Trophoblast cell (in vitro differentiated cells and primary cell): ENCODE data around the gene TPRG1.

Experiments used
- DNase-seq, 2 donors: peaks; one replicate each; pipeline ENCODE4 v3.0.0-alpha.2; 2016
- H2AFZ ChIP-seq: 2 replicates; pipeline ENCODE4 v1.6.1; 2013; ENCODE audit warnings: low read length, moderate library complexity, mild to moderate bottlenecking; ENCODE audit not compliant: insufficient read depth, poor library complexity
- H2AK5ac ChIP-seq: 2 replicates; pipeline ENCODE4 v1.6.1; 2013; ENCODE audit warnings: mild to moderate bottlenecking, low read length
- H2BK120ac ChIP-seq: 2 replicates; pipeline ENCODE4 v1.6.1; 2013; ENCODE audit warnings: low read length, mild to moderate bottlenecking, moderate library complexity; ENCODE audit not compliant: insufficient read depth, poor library complexity
- H2BK12ac ChIP-seq: 2 replicates; pipeline ENCODE4 v1.6.1; 2013; ENCODE audit warnings: mild to moderate bottlenecking, low read length, moderate library complexity
- H2BK5ac ChIP-seq: 2 replicates; pipeline ENCODE4 v1.6.1; 2013; ENCODE audit warnings: low read length, low read depth, moderate library complexity, mild to moderate bottlenecking; ENCODE audit not compliant: poor library complexity
- H3K14ac ChIP-seq: 2 replicates; pipeline ENCODE4 v1.6.1; 2013; ENCODE audit warnings: mild to moderate bottlenecking, low read length
- H3K18ac ChIP-seq: 2 replicates; pipeline ENCODE4 v1.6.1; 2013; ENCODE audit warnings: mild to moderate bottlenecking, low read length
- H3K23ac ChIP-seq: 2 replicates; pipeline ENCODE4 v1.6.1; 2013; ENCODE audit warnings: low read length
- H3K27ac ChIP-seq: 2 replicates; pipeline ENCODE4 v1.5.1; 2013; ENCODE audit warnings: low read depth, mild to moderate bottlenecking, inconsistent platforms, low read length, moderate library complexity
- H3K27me3 ChIP-seq: 2 replicates; pipeline ENCODE4 v1.6.1; 2013; ENCODE audit warnings: inconsistent platforms, mild to moderate bottlenecking, low read length, moderate library complexity; ENCODE audit not compliant: insufficient read depth
- H3K36me3 ChIP-seq, 2 experiments: 1 replicate in 1 of 2; 2 replicates in 1 of 2; pipeline ENCODE4 v1.6.1; 2013; ENCODE audit warnings: low read length in 2 of 2, mild to moderate bottlenecking in 2 of 2, moderate library complexity in 1 of 2; ENCODE audit not compliant: insufficient read depth in 2 of 2, control insufficient read depth in 1 of 2
- H3K4ac ChIP-seq: 2 replicates; pipeline ENCODE4 v1.6.1; 2013; ENCODE audit warnings: low read depth, mild to moderate bottlenecking, low read length, moderate library complexity
- H3K4me1 ChIP-seq, 2 experiments: 1 replicate in 1 of 2; 2 replicates in 1 of 2; pipeline ENCODE4 v1.6.1; 2013; ENCODE audit warnings: low read length in 2 of 2, mild to moderate bottlenecking in 2 of 2, moderate library complexity in 1 of 2; ENCODE audit not compliant: insufficient read depth in 2 of 2, control insufficient read depth in 1 of 2
- H3K4me2 ChIP-seq: 2 replicates; pipeline ENCODE4 v1.6.1; 2013; ENCODE audit warnings: inconsistent platforms, mild to moderate bottlenecking, low read length, moderate library complexity
- H3K4me3 ChIP-seq: 2 replicates; pipeline ENCODE4 v1.5.1; 2013; ENCODE audit warnings: mild to moderate bottlenecking, low read depth, low read length, inconsistent platforms
- H3K79me1 ChIP-seq: one replicate; pipeline ENCODE4 v1.6.1; 2013; ENCODE audit warnings: low read length
- H3K79me2 ChIP-seq: 2 replicates; pipeline ENCODE4 v1.6.1; 2013; ENCODE audit warnings: low read length, mild to moderate bottlenecking; ENCODE audit not compliant: control insufficient read depth, insufficient read depth, poor library complexity
- H3K9ac ChIP-seq: 2 replicates; pipeline ENCODE4 v1.6.1; 2013; ENCODE audit warnings: mild to moderate bottlenecking, low read length
- H3K9me3 ChIP-seq: 2 replicates; pipeline ENCODE4 v1.6.1; 2013; ENCODE audit warnings: low read depth, mild to moderate bottlenecking, control low read depth, inconsistent platforms, low read length; ENCODE audit not compliant: insufficient read depth
- H4K12ac ChIP-seq: 2 replicates; pipeline ENCODE4 v1.6.1; 2013; ENCODE audit warnings: low read depth, mild to moderate bottlenecking, low read length, moderate library complexity
- H4K8ac ChIP-seq: 2 replicates; pipeline ENCODE4 v1.6.1; 2013; ENCODE audit warnings: low read depth, mild to moderate bottlenecking, low read length, moderate library complexity
- H4K91ac ChIP-seq: one replicate; pipeline ENCODE4 v1.6.1; 2013; ENCODE audit warnings: low read depth, mild to moderate bottlenecking, low read length, moderate library complexity
- WGBS: extraction: QIAGEN DNeasy Blood & Tissue Kit; methylation state at CpG from one replicate; pipeline ENCODE4 v1.1.7; 2013; ENCODE audit warnings: missing lambda C conversion rate; ENCODE audit not compliant: insufficient read length, insufficient coverage; ENCODE audit errors: extremely low coverage; 5-methylcytosine and 5-hydroxymethylcytosine counted together

TPRG1 gene

DNA sequence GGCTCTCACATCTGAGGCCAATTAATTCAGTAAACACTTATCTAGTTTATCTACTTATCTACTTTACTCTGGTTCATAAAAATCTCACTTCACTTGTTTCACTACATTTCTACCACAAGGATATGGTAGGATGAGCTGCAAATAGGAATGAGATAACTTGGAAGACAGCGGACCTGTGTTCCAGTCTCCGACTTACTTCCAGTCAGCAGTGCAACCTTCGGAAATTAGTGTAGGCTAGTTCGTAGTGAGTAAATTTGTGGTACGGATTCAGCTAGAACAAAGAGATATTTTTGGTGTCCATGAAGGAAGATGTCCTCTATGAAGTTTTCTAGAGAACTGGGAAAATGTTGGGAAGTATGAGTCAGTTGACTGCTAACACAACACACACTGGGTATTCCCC lies 66.3 kb downstream of the TPRG1 start:
- no peak overlapping the region for H3K23ac ChIP-seq
- H4K12ac ChIP-seq, result no peak overlapping the region
- DNase-seq, result peak; percentile 50 to 82
- H3K4me1 ChIP-seq, result no peaks in the 10 kb centered on the region
- H2BK5ac ChIP-seq, result no peak overlapping the region
- no peaks in the 10 kb centered on the region for H3K79me2 ChIP-seq
- no peaks in the 10 kb centered on the region for H3K27me3 ChIP-seq
- H3K9me3 ChIP-seq, result no peaks in the 10 kb centered on the region
- H2BK120ac ChIP-seq, result no peak overlapping the region
- H3K36me3 ChIP-seq, result no peaks in the 10 kb centered on the region
- H4K91ac ChIP-seq, result no peak overlapping the region
- H3K18ac ChIP-seq, result no peak overlapping the region
- no peak overlapping the region for H2AK5ac ChIP-seq
- no peak overlapping the region for H3K4me3 ChIP-seq
- no peak overlapping the region for H2BK12ac ChIP-seq
- H3K9ac ChIP-seq, result no peak overlapping the region
- H3K14ac ChIP-seq, result no peak overlapping the region
- H4K8ac ChIP-seq, result no peak overlapping the region
- no peak overlapping the region for H3K27ac ChIP-seq
- WGBS, result no CpG with 5 or more reads among the region's 5 CpGs
- no peak overlapping the region for H3K4ac ChIP-seq
- no peak overlapping the region for H2AFZ ChIP-seq
- no peak overlapping the region for H3K4me2 ChIP-seq
- H3K79me1 ChIP-seq, result no peaks in the 10 kb centered on the region

GRCh38 chr3:189239616-189240015 lies 67.8 kb downstream of the TPRG1 start:
- no peak overlapping the region for H3K4me2 ChIP-seq
- H2AK5ac ChIP-seq, result no peak overlapping the region
- H4K91ac ChIP-seq, result no peak overlapping the region
- no peak overlapping the region for H2AFZ ChIP-seq
- no peaks in the 10 kb centered on the region for H3K4me1 ChIP-seq
- no peaks in the 10 kb centered on the region for H3K36me3 ChIP-seq
- H4K12ac ChIP-seq, result no peak overlapping the region
- no peak overlapping the region for H2BK5ac ChIP-seq
- no peak overlapping the region for H3K27ac ChIP-seq
- no peak overlapping the region for H2BK120ac ChIP-seq
- H3K18ac ChIP-seq, result no peak overlapping the region
- no peaks in the 10 kb centered on the region for H3K79me2 ChIP-seq
- no peak overlapping the region for H3K4ac ChIP-seq
- H3K27me3 ChIP-seq, result no peaks in the 10 kb centered on the region
- no peak overlapping the region for H3K14ac ChIP-seq
- no peak overlapping the region for H4K8ac ChIP-seq
- no peak overlapping the region for H2BK12ac ChIP-seq
- H3K9me3 ChIP-seq, result no peaks in the 10 kb centered on the region
- DNase-seq, result peak; percentile 82 to 90
- no peak overlapping the region for H3K4me3 ChIP-seq
- no peak overlapping the region for H3K9ac ChIP-seq
- no peaks in the 10 kb centered on the region for H3K79me1 ChIP-seq
- H3K23ac ChIP-seq, result no peak overlapping the region
- no CpG with 5 or more reads among the region's 5 CpGs for WGBS

DNA sequence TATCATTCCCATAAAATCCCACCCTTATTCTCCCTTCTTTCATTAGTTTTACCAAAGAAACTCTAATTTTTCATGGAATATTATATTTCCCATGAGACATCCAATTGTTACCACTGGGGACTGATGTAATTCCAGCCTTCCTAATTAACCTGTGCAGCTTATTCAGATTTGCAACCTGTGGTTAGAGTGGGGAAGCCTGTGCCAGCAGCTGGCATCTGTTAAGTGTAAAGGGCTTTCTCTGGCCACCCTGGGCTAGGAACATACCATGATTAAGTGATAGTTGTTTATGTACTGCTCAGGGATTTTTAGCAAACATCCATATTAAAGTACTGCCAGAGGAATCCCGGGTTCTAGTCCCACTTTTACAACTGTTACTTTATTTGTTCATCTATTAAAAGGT lies 78.2 kb downstream of the TPRG1 start:
- Histone ChIP-seq H3K9ac (no peak overlapping the region), H2AFZ (no peak overlapping the region), H3K4me1 (no peaks in the 10 kb centered on the region), H2BK120ac (no peak overlapping the region), H3K9me3 (no peaks in the 10 kb centered on the region), H3K4ac (no peak overlapping the region), H3K18ac (no peak overlapping the region), H4K8ac (no peak overlapping the region), H3K4me2 (no peak overlapping the region), H2BK5ac (no peak overlapping the region), H2AK5ac (no peak overlapping the region), H4K91ac (no peak overlapping the region), H4K12ac (no peak overlapping the region), H3K4me3 (no peak overlapping the region), H3K23ac (no peak overlapping the region), H3K79me1 (no peaks in the 10 kb centered on the region), H3K14ac (no peak overlapping the region), H3K27me3 (no peaks in the 10 kb centered on the region), H3K36me3 (no peaks in the 10 kb centered on the region), H3K79me2 (no peaks in the 10 kb centered on the region), H2BK12ac (no peak overlapping the region), H3K27ac (no peak overlapping the region)
- WGBS, result no CpG with 5 or more reads among the region's 1 CpG
- no peak for DNase-seq

- Histone ChIP-seq H3K9ac (no peak overlapping the region), H3K14ac (no peak overlapping the region), H3K4me1 (no peaks in the 10 kb centered on the region), H3K79me1 (no peaks in the 10 kb centered on the region), H3K4me3 (no peak overlapping the region), H4K91ac (no peak overlapping the region), H3K36me3 (no peaks in the 10 kb centered on the region), H3K4me2 (no peak overlapping the region), H2BK12ac (no peak overlapping the region), H3K23ac (no peak overlapping the region), H2BK5ac (no peak overlapping the region), H3K79me2 (no peaks in the 10 kb centered on the region), H4K8ac (no peak overlapping the region), H3K4ac (no peak overlapping the region), H4K12ac (no peak overlapping the region), H3K27ac (no peak overlapping the region), H3K18ac (no peak overlapping the region), H3K27me3 (no peaks in the 10 kb centered on the region), H2AK5ac (no peak overlapping the region), H2AFZ (no peak overlapping the region), H2BK120ac (no peak overlapping the region), H3K9me3 (no peaks in the 10 kb centered on the region)
- DNase-seq, result no peak
- no CpG with 5 or more reads among the region's 3 CpGs for whole genome bisulfite sequencing
These were observed 86.5 kb downstream of the TPRG1 start for GRCh38 chr3:189258261-189258660.
